ENCODE results near the gene GPR179. TPM values are rescaled to one million over a fixed set of nuclear protein-coding genes. Genes with fewer than 3 reads are reported as not detected.

The GPR179 gene
- polyA plus RNA-seq, 1 donor from 2014 or later, result not detected

GRCh38 chr17:38338053-38338452 is 5.7 kb downstream of the GPR179 start:
- Histone ChIP-seq H3K9me3 (ENCODE audit: low read length) (no peaks in the 10 kb centered on the region), H3K27ac (ENCODE audit: low read length) (no peak overlapping the region), H3K79me2 (replicated peaks; ENCODE audit: insufficient read depth, low read length) (no peaks in the 10 kb centered on the region), H2AFZ (ENCODE audit: low read depth, low read length) (no peak overlapping the region), H4K20me1 (ENCODE audit: insufficient read depth) (no peaks in the 10 kb centered on the region), H3K9ac (ENCODE audit: low read length) (no peak overlapping the region), H3K36me3 (ENCODE audit: insufficient read depth, low read length) (no peaks in the 10 kb centered on the region), H3K4me3 (ENCODE audit: low read length) (no peak overlapping the region), H3K27me3 (ENCODE audit: insufficient read depth, low read depth, low read length) (no peaks in the 10 kb centered on the region), H3F3A (ENCODE audit: insufficient read depth, low read length, poor library complexity, severe bottlenecking) (no peaks in the 10 kb centered on the region), H3K9me2 (ENCODE audit: insufficient read depth, low read length) (no peaks in the 10 kb centered on the region), H3K4me2 (ENCODE audit: low read length) (no peak overlapping the region)
- no peak for TF ChIP-seq EZH2 (IDR thresholded peaks at IDR 0.05; ENCODE audit: borderline replicate concordance, insufficient read depth, low read length, poor library complexity, severe bottlenecking)
- TF ChIP-seq EP300 (conservative IDR thresholded peaks at IDR 0.05; ENCODE audit: poor library complexity, severe bottlenecking), result no peak
- no peak for TF ChIP-seq CTCF (IDR thresholded peaks at IDR 0.05; ENCODE audit: poor library complexity, severe bottlenecking)

- H3K4me3 ChIP-seq (ENCODE audit: low read length), result no peak overlapping the region
Measured at GRCh38 chr17:38336838-38337237, 6.9 kb downstream of the GPR179 start.

More at GRCh38 chr17:38336838-38337237, 6.9 kb downstream of the GPR179 start:
- no peak overlapping the region for H2AFZ ChIP-seq (ENCODE audit: low read depth, low read length)
- H3K4me2 ChIP-seq (ENCODE audit: low read length), result no peak overlapping the region
- no peaks in the 10 kb centered on the region for H3F3A ChIP-seq (ENCODE audit: insufficient read depth, low read length, poor library complexity, severe bottlenecking)
- no peak for TF ChIP-seq TAF1 (IDR thresholded peaks at IDR 0.05; ENCODE audit: low read depth)
- TF ChIP-seq RAD21 (conservative IDR thresholded peaks at IDR 0.05), result no peak
- TF ChIP-seq MXI1 (conservative IDR thresholded peaks at IDR 0.05; ENCODE audit: poor library complexity, severe bottlenecking), result no peak
- no peak for TF ChIP-seq SMC3 (conservative IDR thresholded peaks at IDR 0.05; ENCODE audit: poor library complexity)
- TF ChIP-seq REST (IDR thresholded peaks at IDR 0.05; ENCODE audit: borderline replicate concordance), result no peak
- TF ChIP-seq EP300 (conservative IDR thresholded peaks at IDR 0.05; ENCODE audit: poor library complexity, severe bottlenecking), result no peak
- no peak for TF ChIP-seq EZH2 (IDR thresholded peaks at IDR 0.05; ENCODE audit: borderline replicate concordance, insufficient read depth, low read length, poor library complexity, severe bottlenecking)
- TF ChIP-seq POLR2AphosphoS5 (IDR thresholded peaks at IDR 0.05), result no peak
- no peak for TF ChIP-seq CTCF (IDR thresholded peaks at IDR 0.05; ENCODE audit: poor library complexity, severe bottlenecking)
- H3K9me2 ChIP-seq (ENCODE audit: insufficient read depth, low read length), result no peaks in the 10 kb centered on the region
- H3K79me2 ChIP-seq (replicated peaks; ENCODE audit: insufficient read depth, low read length), result no peaks in the 10 kb centered on the region
- no peak overlapping the region for H3K9ac ChIP-seq (ENCODE audit: low read length)
- no peaks in the 10 kb centered on the region for H3K36me3 ChIP-seq (ENCODE audit: insufficient read depth, low read length)
- H3K27me3 ChIP-seq (ENCODE audit: insufficient read depth, low read depth, low read length), result no peaks in the 10 kb centered on the region
- no peaks in the 10 kb centered on the region for H4K20me1 ChIP-seq (ENCODE audit: insufficient read depth)
- no peaks in the 10 kb centered on the region for H3K9me3 ChIP-seq (ENCODE audit: low read length)
- H3K27ac ChIP-seq (ENCODE audit: low read length), result no peak overlapping the region
